LNCaP clone FGC (cell line): ENCODE measurements around the gene RGR.

Source experiments
- DNase-seq: peaks from one replicate; pipeline ENCODE4 v3.0.0-alpha.2; 2011; ENCODE audit warnings: low read depth
- H3K4me3 ChIP-seq: 2 replicates; pipeline ENCODE4 v1.5.1; 2011; ENCODE audit warnings: mild to moderate bottlenecking, low read depth, low read length, control low read depth
- TF ChIP-seq, protein P1 (sequence below): IDR thresholded peaks from 2 replicates; pipeline ENCODE4 v1.5.1; 2012; ENCODE audit warnings: mild to moderate bottlenecking; ENCODE audit not compliant: control insufficient read depth, insufficient read depth; ENCODE audit errors: extremely low read depth

RGR gene

DNA sequence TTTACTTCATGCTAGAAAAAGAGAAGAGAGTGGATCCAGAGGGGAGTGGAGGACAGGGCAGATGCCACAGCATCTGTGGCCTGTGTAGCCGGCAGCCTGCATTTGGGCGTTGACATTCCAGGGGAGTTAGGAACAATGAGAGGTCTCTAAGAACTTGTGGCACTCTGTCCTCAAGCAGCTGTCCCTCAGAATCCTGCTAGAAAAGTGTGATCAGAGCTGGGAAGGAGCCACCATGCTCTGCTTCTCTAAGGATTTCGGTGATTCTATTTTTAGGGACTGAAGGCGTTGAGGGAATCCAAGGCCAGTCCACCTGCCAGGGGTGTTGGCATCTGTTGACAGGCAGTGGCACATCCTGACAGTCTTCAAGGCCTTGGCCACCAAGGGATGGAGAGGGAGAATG, 27.1 kb upstream of the RGR start:
- TF ChIP-seq, protein P1, sequence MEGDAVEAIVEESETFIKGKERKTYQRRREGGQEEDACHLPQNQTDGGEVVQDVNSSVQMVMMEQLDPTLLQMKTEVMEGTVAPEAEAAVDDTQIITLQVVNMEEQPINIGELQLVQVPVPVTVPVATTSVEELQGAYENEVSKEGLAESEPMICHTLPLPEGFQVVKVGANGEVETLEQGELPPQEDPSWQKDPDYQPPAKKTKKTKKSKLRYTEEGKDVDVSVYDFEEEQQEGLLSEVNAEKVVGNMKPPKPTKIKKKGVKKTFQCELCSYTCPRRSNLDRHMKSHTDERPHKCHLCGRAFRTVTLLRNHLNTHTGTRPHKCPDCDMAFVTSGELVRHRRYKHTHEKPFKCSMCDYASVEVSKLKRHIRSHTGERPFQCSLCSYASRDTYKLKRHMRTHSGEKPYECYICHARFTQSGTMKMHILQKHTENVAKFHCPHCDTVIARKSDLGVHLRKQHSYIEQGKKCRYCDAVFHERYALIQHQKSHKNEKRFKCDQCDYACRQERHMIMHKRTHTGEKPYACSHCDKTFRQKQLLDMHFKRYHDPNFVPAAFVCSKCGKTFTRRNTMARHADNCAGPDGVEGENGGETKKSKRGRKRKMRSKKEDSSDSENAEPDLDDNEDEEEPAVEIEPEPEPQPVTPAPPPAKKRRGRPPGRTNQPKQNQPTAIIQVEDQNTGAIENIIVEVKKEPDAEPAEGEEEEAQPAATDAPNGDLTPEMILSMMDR, result no peak
- DNase-seq, result no peak
- H3K4me3 ChIP-seq, result no peak overlapping the region

DNA sequence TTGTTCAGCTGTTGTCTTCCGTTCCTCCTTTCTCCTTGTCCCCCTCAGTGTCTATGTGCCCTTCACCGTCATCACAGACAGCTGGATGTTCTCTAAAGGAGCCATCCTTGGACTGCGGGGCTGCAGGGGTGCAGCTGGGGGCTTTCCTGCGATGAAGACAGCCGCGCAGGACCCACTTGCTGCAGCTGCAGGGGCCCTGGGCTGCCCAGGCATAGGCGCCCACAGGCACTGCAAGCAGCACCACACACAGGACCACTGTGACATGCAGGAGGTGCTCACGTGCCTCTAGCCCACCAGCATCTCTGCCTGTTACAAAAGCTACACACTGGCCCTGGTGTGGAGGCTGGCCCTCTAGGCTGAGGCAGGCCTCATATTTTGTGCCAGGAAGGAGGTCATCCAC, 22.9 kb upstream of the RGR start:
- DNase-seq, result no peak
- no peak overlapping the region for H3K4me3 ChIP-seq
- TF ChIP-seq, protein P1, result no peak

DNA sequence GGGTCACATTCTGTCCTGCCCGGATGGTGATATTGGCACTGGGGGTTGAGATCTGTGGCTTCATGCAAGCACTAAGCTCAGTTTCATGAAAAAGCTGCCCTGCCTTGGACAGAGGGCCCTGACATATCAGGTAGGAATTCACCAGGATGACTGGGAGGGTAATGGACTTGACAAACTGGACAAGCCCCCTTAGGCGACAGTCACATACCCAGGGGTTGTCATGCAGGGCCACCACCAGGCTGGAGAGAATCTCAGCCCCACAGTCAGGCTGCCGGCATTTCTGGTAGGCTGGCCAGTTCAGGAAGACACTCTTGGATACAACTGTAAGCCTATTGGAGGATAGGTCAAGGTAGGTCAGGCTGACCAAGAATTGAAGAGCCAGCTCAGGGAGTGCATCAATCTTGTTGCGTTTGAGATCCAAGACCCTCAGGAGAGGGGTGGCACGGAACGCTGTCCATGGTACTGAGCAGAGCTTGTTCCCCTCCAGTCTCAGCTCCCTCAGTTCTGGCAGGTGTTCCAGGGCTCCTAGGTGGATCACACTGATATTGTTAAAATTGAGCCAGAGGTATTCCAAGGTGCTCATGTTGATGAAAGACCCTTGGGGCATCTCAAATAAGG, 20.3 kb upstream of the RGR start:
- no peak for DNase-seq
- TF ChIP-seq, protein P1, result no peak
- no peak overlapping the region for H3K4me3 ChIP-seq

DNA sequence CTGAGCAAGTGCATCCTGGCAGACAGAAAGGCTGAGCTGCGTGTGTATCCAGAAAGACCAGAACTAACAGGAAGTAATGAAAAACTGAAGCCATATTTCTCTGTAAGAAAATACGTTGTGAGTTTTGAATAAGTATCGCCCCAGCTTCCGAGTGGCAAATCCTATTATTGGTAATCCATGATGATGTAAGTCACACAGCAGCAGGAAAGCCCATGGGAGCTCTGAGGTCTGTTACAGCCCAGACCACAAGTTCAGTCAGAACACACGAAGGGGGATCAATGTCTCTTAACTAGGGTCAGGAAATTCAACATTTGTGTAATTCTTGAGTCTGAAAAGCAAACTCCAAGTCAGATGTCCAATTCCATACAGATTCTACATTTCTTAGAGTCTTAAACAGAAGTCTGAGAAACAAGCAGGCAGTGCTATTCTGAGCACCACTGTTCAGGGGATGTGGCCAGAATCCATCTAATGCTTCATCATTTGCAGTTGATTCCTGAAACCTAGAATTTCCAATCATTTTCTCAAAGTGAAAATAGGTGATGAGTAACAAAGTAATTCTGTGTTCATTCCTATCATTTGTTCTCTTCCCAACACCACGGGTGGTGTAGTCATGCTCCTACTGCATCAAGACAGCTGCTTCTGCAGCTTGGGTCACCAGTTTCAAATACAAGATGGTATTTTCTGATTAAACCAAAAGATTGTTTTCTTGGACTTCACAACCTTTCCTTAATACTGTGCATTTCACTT, 19.3 kb upstream of the RGR start, which contains the start of gene LRIT2:
Gene LRIT2, minus strand, starts transcription at position 118 of the 747 bp plus-strand sequence. Its CDS starts 24 bp downstream, at position 94.
- H3K4me3 ChIP-seq, result no peak within 1 kb of the TSS
- no peak for DNase-seq
- TF ChIP-seq, protein P1, result no peak

DNA sequence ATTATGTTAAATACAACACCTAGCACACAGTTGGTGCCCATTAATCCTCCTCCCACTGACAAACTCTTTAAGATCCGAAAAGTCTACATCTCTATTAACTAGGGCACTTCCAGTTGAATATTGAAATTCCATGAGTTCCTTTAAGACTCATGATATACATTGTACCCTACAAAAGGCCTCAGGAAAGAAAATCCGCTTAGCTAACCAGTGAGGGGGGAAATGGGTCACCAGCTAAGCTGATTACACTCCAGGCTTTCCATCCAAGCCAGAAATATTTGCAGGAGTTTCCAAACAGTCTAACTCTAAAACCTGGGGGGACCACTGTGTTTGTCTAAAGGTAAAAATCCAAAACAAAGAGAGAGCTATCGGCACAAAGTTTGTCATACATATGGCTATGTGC, 18.2 kb upstream of the RGR start:
- TF ChIP-seq, protein P1, result no peak
- DNase-seq, result no peak
- no peak overlapping the region for H3K4me3 ChIP-seq

DNA sequence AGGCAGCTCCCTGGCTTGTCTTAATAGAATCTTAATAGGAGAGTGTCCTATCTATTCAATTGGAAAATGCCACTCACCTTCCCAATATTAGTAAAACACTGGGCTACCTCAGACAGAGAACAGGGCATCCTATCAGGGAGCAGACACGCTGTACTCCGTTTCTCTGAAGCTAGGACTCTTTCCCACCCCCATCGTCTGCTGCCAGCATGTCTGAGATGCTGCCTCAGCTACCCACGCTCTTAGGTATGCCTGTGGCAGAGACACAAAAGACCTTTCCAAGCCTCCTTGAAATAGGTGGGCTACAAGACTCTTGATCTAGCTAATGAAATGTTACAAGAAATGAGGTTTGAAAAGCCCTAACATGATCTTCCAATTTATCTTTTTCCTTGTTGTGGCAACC, 17.0 kb upstream of the RGR start:
- DNase-seq, result no peak
- TF ChIP-seq, protein P1, result no peak
- no peak overlapping the region for H3K4me3 ChIP-seq
